NCI-H1436 (cell line): ENCODE results near the gene APOF.
"Not testable (repeated sequence)": the region's sequence is repeated elsewhere in the genome, so short reads cannot be mapped to it uniquely, and the experiment has no call there.

Source experiments
- DNase-seq: peaks from one replicate; lab custom pipeline; 2025; lab: John Stamatoyannopoulos, UW

Gene APOF

GRCh38 chr12:56373515-56373914 is 10.9 kb upstream of the APOF start:
- DNase-seq: no peak

GRCh38 chr12:56366948-56367347 is 4.3 kb upstream of the APOF start:
- no peak for DNase-seq

- DNase-seq: no peak
Observed at GRCh38 chr12:56361487-56362129, 1.0 kb downstream of the APOF start.

- peak; percentile 98 for DNase-seq
Observed at GRCh38 chr12:56359851-56360767, 2.5 kb downstream of the APOF start, which contains the start of gene STAT2. Gene STAT2 (minus strand): TSS chr12:56360107. CDS start chr12:56356571, 3,536 bp downstream.

- DNase-seq: no peak
Observed at GRCh38 chr12:56358836-56359532, 3.7 kb downstream of the APOF start.

GRCh38 chr12:56351325-56351724 is 11.3 kb downstream of the APOF start:
- DNase-seq: no peak

- no peak for DNase-seq
Observed at GRCh38 chr12:56350662-56351061, 12.0 kb downstream of the APOF start.

- no peak for DNase-seq
Observed at GRCh38 chr12:56348776-56349175, 13.9 kb downstream of the APOF start.

- DNase-seq: not testable (repeated sequence)
Observed at GRCh38 chr12:56347255-56347654, 15.4 kb downstream of the APOF start.

GRCh38 chr12:56346675-56347074 is 16.0 kb downstream of the APOF start:
- DNase-seq: no peak

- not testable (repeated sequence) for DNase-seq
Observed at GRCh38 chr12:56342290-56342689, 20.4 kb downstream of the APOF start.

GRCh38 chr12:56341616-56342015 is 21.0 kb downstream of the APOF start:
- DNase-seq: no peak

GRCh38 chr12:56339158-56339422 is 23.6 kb downstream of the APOF start:
- no peak for DNase-seq

- DNase-seq: no peak
Observed at GRCh38 chr12:56338308-56339157, 24.1 kb downstream of the APOF start, which contains the start of gene IL23A. Gene IL23A (plus strand): TSS chr12:56338884. CDS start chr12:56339045, 161 bp downstream.

- DNase-seq: no peak
Observed at GRCh38 chr12:56337753-56338251, 24.9 kb downstream of the APOF start.

- DNase-seq: no peak
Observed at GRCh38 chr12:56336361-56337167, 26.1 kb downstream of the APOF start.

GRCh38 chr12:56335527-56335926 is 27.1 kb downstream of the APOF start:
- DNase-seq: not testable (repeated sequence)

GRCh38 chr12:56334490-56334793 is 28.2 kb downstream of the APOF start:
- no peak for DNase-seq

- DNase-seq: peak; percentile 95
Observed at GRCh38 chr12:56333679-56334489, 28.8 kb downstream of the APOF start, which contains the start of gene PAN2. Gene PAN2 (minus strand): TSS chr12:56334000. CDS start chr12:56333094, 906 bp downstream.

- DNase-seq: no peak
Observed at GRCh38 chr12:56333197-56333678, 29.4 kb downstream of the APOF start.
